Uterus (tissue), 2 donors: Measurements from ENCODE around the gene CD151.

Experiments
- POLR2A ChIP-seq, 2 donors: fragments of 450-650 bp; IDR thresholded peaks; one replicate each; pipeline ENCODE4 v1.6.1; 2016; ENCODE audit warnings: antibody characterized with exemption in 2 of 2, mild to moderate bottlenecking in 1 of 2, moderate library complexity in 1 of 2
- TF ChIP-seq, protein P1 (sequence below), 4 experiments: fragments of 200-600 bp in 2 of 4; fragments of 450-650 bp in 2 of 4; sonication (generic) in 2 of 4; IDR thresholded peaks; one replicate each; pipeline ENCODE4 v1.5.1; 2016 to 2019; ENCODE audit warnings: antibody characterized with exemption in 4 of 4, mild to moderate bottlenecking in 2 of 4, moderate library complexity in 1 of 4

DNA sequence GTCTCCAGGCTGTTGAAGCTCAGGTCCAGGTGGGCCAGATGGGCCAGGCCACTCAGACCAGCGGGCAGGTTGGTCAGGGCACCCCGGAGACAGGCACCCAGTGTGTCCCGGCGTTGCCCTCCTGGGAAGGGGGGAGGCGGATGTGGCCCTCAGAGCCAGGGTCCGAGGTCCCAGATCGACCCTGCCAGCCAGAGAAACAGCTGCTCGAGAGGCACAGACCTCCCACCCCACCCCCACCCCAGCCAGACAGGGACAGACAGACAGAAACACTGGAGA lies 29.3 kb upstream of the CD151 start:
- TF ChIP-seq, protein P1, sequence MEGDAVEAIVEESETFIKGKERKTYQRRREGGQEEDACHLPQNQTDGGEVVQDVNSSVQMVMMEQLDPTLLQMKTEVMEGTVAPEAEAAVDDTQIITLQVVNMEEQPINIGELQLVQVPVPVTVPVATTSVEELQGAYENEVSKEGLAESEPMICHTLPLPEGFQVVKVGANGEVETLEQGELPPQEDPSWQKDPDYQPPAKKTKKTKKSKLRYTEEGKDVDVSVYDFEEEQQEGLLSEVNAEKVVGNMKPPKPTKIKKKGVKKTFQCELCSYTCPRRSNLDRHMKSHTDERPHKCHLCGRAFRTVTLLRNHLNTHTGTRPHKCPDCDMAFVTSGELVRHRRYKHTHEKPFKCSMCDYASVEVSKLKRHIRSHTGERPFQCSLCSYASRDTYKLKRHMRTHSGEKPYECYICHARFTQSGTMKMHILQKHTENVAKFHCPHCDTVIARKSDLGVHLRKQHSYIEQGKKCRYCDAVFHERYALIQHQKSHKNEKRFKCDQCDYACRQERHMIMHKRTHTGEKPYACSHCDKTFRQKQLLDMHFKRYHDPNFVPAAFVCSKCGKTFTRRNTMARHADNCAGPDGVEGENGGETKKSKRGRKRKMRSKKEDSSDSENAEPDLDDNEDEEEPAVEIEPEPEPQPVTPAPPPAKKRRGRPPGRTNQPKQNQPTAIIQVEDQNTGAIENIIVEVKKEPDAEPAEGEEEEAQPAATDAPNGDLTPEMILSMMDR (IDR thresholded peaks at IDR 0.05): no peak
- TF ChIP-seq POLR2A (IDR thresholded peaks at IDR 0.05): no peak
